ENCODE data around the gene VPS51. TPM values are rescaled to one million over a fixed set of nuclear protein-coding genes. Genes with fewer than 3 reads are reported as not detected.

Gene VPS51
- total and polyA plus RNA-seq, 9 of the 15 experiments (the other 6 are each of a cell fraction or from before 2014, with no cell fraction given): 1.8 to 143 (median 46.8) TPM

DNA sequence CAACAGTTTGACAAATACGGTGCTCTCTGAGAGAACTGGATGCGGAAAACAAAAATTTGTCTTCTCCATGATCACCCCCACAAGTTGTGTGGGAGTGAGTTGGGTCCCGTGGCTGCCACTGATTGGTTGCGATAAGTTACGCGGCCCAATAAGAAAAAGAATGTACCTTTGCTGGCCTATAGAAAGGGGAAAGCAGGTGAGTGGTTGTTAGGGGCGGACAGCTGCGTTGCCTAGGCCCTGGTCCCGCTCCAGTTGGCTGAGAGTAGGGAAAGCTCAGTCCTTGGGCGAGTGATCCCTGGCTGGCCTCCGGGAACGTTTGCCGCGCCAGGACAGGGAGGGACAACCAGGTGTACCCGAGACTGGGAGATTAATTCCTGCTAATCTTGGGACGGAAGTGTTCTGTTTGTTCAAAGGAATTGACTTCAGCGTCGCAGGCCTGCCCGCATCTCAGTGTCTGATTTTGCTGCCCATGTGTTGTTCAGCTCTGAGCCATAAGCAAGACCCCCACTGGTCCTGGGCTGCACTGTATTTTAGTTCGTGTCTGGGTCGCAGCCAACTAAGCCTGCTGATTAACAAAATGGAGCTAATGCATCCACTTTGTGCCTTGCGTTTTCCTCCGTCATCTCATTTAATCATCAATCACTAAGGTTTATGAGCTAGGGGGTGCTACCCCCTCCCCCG is 39.1 kb downstream of the VPS51 start (continued):
- TF ChIP-seq, protein P1, sequence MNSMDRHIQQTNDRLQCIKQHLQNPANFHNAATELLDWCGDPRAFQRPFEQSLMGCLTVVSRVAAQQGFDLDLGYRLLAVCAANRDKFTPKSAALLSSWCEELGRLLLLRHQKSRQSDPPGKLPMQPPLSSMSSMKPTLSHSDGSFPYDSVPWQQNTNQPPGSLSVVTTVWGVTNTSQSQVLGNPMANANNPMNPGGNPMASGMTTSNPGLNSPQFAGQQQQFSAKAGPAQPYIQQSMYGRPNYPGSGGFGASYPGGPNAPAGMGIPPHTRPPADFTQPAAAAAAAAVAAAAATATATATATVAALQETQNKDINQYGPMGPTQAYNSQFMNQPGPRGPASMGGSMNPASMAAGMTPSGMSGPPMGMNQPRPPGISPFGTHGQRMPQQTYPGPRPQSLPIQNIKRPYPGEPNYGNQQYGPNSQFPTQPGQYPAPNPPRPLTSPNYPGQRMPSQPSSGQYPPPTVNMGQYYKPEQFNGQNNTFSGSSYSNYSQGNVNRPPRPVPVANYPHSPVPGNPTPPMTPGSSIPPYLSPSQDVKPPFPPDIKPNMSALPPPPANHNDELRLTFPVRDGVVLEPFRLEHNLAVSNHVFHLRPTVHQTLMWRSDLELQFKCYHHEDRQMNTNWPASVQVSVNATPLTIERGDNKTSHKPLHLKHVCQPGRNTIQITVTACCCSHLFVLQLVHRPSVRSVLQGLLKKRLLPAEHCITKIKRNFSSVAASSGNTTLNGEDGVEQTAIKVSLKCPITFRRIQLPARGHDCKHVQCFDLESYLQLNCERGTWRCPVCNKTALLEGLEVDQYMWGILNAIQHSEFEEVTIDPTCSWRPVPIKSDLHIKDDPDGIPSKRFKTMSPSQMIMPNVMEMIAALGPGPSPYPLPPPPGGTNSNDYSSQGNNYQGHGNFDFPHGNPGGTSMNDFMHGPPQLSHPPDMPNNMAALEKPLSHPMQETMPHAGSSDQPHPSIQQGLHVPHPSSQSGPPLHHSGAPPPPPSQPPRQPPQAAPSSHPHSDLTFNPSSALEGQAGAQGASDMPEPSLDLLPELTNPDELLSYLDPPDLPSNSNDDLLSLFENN (IDR thresholded peaks at IDR 0.05; ENCODE audit: low read depth in 2 of 2, low read length in 2 of 2): no peak
- TF ChIP-seq CHD2 (IDR thresholded peaks at IDR 0.05; ENCODE audit: low read depth, low read length) (peak; percentile 76), YY1 (IDR thresholded peaks at IDR 0.05; ENCODE audit: borderline replicate concordance in 1 of 3, control insufficient read depth in 1 of 3, extremely low read depth in 1 of 3, insufficient read depth in 3 of 3, insufficient read length in 1 of 3, insufficient replicate concordance in 2 of 3, low read depth in 1 of 3, low read length in 2 of 3) (no peak), KLF16 (IDR thresholded peaks at IDR 0.05) (0 out of 2 replicates have a peak, but pooled peaks have one; percentile 6), KAT8 (IDR thresholded peaks at IDR 0.05; ENCODE audit: low read depth) (no peak), ZFP1 (CRISPR knock-in tag; IDR thresholded peaks at IDR 0.05) (no peak), SIRT6 (IDR thresholded peaks at IDR 0.05; ENCODE audit: low read depth, low read length) (no peak), FOXJ3 (CRISPR knock-in tag; IDR thresholded peaks at IDR 0.05) (no peak), ZNF696 (CRISPR knock-in tag; conservative IDR thresholded peaks at IDR 0.05) (no peak), ZNF586 (CRISPR knock-in tag; conservative IDR thresholded peaks at IDR 0.05) (no peak), MTA2 (IDR thresholded peaks at IDR 0.05; ENCODE audit: low read depth) (no peak), POLR2AphosphoS5 (IDR thresholded peaks at IDR 0.05; ENCODE audit: control insufficient read depth, insufficient read depth, low read depth, low read length) (peak; percentile 65; the same call in 1 of the 2 replicates), ZNF589 (CRISPR knock-in tag; IDR thresholded peaks at IDR 0.05; ENCODE audit: low read depth) (no peak; the same call in 1 of the 2 replicates), ELF4 (CRISPR knock-in tag; IDR thresholded peaks at IDR 0.05) (no peak), RAD51 (IDR thresholded peaks at IDR 0.05; ENCODE audit: borderline replicate concordance, low read depth) (no peak; the same call in 1 of the 2 replicates), CSDE1 (IDR thresholded peaks at IDR 0.05) (peak in 1 of 2 experiments; percentile 89; a peak in 2 of 4 replicates), NR2C1 (IDR thresholded peaks at IDR 0.05) (no peak), NR2C1 (tag; IDR thresholded peaks at IDR 0.05) (no peak; the same call in 1 of the 2 replicates)
- TF ChIP-seq, protein P2, sequence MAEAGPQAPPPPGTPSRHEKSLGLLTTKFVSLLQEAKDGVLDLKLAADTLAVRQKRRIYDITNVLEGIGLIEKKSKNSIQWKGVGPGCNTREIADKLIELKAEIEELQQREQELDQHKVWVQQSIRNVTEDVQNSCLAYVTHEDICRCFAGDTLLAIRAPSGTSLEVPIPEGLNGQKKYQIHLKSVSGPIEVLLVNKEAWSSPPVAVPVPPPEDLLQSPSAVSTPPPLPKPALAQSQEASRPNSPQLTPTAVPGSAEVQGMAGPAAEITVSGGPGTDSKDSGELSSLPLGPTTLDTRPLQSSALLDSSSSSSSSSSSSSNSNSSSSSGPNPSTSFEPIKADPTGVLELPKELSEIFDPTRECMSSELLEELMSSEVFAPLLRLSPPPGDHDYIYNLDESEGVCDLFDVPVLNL (CRISPR knock-in tag; IDR thresholded peaks at IDR 0.05; ENCODE audit: low read depth): no peak
- TF ChIP-seq, protein P3, sequence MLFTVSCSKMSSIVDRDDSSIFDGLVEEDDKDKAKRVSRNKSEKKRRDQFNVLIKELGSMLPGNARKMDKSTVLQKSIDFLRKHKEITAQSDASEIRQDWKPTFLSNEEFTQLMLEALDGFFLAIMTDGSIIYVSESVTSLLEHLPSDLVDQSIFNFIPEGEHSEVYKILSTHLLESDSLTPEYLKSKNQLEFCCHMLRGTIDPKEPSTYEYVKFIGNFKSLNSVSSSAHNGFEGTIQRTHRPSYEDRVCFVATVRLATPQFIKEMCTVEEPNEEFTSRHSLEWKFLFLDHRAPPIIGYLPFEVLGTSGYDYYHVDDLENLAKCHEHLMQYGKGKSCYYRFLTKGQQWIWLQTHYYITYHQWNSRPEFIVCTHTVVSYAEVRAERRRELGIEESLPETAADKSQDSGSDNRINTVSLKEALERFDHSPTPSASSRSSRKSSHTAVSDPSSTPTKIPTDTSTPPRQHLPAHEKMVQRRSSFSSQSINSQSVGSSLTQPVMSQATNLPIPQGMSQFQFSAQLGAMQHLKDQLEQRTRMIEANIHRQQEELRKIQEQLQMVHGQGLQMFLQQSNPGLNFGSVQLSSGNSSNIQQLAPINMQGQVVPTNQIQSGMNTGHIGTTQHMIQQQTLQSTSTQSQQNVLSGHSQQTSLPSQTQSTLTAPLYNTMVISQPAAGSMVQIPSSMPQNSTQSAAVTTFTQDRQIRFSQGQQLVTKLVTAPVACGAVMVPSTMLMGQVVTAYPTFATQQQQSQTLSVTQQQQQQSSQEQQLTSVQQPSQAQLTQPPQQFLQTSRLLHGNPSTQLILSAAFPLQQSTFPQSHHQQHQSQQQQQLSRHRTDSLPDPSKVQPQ (CRISPR knock-in tag; IDR thresholded peaks at IDR 0.05; ENCODE audit: borderline replicate concordance): no peak

All from K562 (cell line).